Sciatic nerve (tissue), 2 donors: ENCODE measurements around the gene LHFPL2. TPM values are rescaled to one million over a fixed set of nuclear protein-coding genes. Genes with fewer than 3 reads are reported as not detected.

Source experiments
- ATAC-seq: fragments of 200-7000 bp; cut with Tn5 transposase; one replicate; pipeline ENCODE4 v1.9.1; 2020; ENCODE audit warnings: mild to moderate bottlenecking, moderate library complexity
- DNase-seq: peaks from one replicate; pipeline ENCODE4 v3.0.0-alpha.2; 2020; ENCODE audit warnings: low spot score
- intact Hi-C: fragments of 100-400 bp; cut with DNase I; formaldehyde crosslinking; loops from one replicate; pipeline ENCODE4 v1.14.2; 2022
- total RNA-seq: library from RNA; stranded (reverse); fragmentation: NEBNext Ultra II Directional; extraction: Animal tissue kit (Norgen Biotek cat#: 25700); gene quantifications from one replicate; pipeline ENCODE4 v1.2.1, GENCODE V29; 2021
- donor health status: DM: no; HTN: no; CAD: no.
- donor health status: DM: no; HTN: no; CAD: no.

The LHFPL2 gene
- total RNA-seq, 1 donor from 2014 or later, result 33.4 TPM

GRCh38 chr5:78589923-78590322 lies 58.6 kb downstream of the LHFPL2 start:
- DNase-seq, result no peak
- intact Hi-C loops, result no loop called here
- no peak for ATAC-seq

GRCh38 chr5:78588507-78588906 lies 60.1 kb downstream of the LHFPL2 start:
- no peak for ATAC-seq
- intact Hi-C loops, result no loop called here
- no peak for DNase-seq

DNA sequence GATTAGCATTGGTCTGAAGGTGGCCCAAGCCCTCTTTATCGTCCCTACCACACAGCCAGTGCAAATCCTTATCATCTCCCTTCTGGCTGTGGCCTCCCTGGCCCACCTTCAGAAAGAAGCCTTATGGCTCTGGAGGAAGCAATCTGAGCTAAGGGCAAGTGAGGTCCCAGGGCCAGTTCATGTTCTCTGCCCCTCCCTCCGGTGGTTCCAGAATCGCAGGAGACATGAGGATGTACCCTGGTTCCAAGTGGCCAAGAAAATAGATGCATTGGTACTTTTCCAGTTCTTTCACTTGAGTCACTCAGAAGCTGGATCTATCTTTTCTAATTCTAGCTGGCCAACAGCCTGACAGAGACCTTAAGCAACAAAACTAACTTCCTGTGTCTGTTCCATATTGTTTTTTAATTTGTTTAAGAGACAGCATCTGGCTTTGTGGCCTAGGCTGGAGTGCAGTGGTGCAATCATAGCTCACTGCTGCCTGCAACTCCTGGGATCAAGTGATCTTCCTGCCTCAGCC lies 60.7 kb downstream of the LHFPL2 start:
- ATAC-seq (peak; percentile 49), DNase-seq (no peak)
- intact Hi-C loops, result no loop called here

DNA sequence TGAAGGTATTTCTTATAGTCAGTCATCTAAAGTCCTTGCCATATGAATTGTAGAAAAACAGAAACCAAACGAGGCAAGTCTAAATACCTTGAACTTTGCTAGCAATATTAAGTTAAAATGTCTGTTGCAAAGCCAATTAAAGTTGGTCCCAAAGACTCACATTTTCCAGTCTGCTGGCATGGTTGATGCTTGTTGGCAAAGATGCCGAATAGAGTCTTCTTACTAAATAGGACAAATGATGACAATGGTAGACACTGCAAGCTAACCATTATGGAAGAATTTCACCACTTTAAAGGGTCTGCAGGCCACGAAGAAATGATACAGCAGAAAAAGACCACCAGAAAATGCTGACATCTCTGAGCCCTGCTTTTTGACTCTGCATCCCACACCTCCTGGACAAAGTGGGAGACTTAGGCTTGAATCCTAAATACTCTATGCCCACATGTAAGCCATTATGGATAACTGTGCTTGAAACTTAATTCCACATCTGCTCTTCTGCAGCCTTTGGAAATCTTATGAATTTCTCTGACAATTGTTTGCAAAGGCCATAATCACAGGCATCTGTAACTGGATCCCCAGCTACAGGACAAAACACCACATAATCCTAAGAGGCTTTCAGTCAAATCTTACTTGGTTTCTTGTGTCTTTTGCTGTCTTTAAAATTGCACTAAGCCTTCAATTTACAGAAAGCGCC lies 61.3 kb downstream of the LHFPL2 start:
- DNase-seq, result no peak
- no peak for ATAC-seq
- intact Hi-C loops, result no loop called here

DNA sequence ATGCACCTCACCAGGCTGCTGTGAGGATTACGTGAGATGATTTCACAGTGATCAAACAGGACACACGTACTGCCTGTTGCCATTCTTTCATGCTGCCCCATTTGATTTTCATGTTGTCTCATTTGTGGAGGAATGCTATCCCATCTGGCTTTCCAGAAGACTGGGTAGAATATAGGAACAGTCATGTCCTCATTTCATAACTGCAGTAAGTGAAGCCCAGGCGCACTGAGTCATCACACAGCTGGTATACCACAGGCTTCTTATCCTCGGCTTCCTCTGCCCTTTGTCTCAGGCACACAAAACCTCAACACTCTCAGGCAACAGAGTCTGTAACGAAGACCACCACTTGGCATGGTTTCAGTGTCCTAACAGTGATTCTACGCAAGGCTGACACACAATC lies 62.3 kb downstream of the LHFPL2 start:
- intact Hi-C loops, result no loop called here
- DNase-seq (no peak), ATAC-seq (no peak)

- ATAC-seq, result no peak
- intact Hi-C loops, result no loop called here
- no peak for DNase-seq
Observed at GRCh38 chr5:78578015-78578414, 70.6 kb downstream of the LHFPL2 start.

GRCh38 chr5:78577071-78577807 lies 71.3 kb downstream of the LHFPL2 start:
- ATAC-seq, result peak; percentile 77
- intact Hi-C loops, result no loop called here

DNA sequence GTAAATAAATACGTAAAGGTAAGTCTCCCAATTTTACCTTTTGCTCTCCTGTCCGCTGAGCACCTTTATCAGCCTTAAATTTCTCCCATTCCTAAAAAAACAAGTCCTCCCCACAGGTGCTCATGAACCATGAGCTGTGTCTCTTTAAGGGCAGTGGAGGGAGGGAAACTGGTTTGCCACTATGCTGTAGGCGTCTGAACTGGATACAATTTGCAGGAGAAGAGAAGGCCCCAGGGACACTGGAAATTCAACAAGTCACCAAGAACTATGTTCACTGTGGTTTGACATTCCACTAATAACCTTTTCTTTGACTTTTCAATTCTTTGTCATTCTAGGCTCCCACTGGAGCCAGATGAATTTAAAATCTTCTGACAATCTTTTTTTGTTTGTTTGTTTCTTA lies 72.2 kb downstream of the LHFPL2 start:
- intact Hi-C loops, result no loop called here
- no peak for ATAC-seq
- no peak for DNase-seq

More at GRCh38 chr5:78577071-78577807, 71.3 kb downstream of the LHFPL2 start:
- no peak for DNase-seq

- intact Hi-C loops, result no loop called here
- no peak for ATAC-seq
Observed at GRCh38 chr5:78574731-78575161, 73.8 kb downstream of the LHFPL2 start.

GRCh38 chr5:78574131-78574673 lies 74.4 kb downstream of the LHFPL2 start:
- ATAC-seq, result peak; percentile 50
- DNase-seq, result no peak
- intact Hi-C loops, result no loop called here

More at GRCh38 chr5:78574731-78575161, 73.8 kb downstream of the LHFPL2 start:
- DNase-seq, result no peak

GRCh38 chr5:78573318-78573717 lies 75.3 kb downstream of the LHFPL2 start:
- no peak for DNase-seq
- no peak for ATAC-seq
- intact Hi-C loops, result no loop called here

GRCh38 chr5:78570646-78571045 lies 77.9 kb downstream of the LHFPL2 start:
- ATAC-seq, result no peak
- intact Hi-C loops, result no loop called here
- DNase-seq, result no peak

DNA sequence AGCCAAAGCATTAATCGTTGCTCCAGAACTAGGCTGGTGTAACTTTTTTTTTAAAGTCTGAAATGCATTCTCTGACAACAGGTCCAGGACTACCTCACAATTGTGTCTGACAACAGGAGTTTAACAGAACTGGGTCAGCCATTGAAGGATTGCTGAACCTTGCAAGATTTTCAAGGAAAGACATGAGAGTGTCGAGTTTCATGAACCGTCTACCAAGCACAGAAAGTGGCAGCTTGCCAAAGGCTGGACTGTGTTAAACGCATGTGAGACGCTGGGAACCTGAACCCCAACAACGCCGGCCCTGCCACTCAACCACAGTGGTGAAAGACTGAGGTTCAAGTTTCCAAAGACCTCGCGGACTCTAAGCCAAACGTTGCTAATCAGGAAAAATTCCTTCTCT lies 79.1 kb downstream of the LHFPL2 start:
- intact Hi-C loops, result no loop called here
- peak; percentile 27 for ATAC-seq
- DNase-seq, result peak; percentile 86

- no peak for DNase-seq
- intact Hi-C loops, result no loop called here
- ATAC-seq, result peak; percentile 33
Observed at GRCh38 chr5:78568676-78569075, 79.9 kb downstream of the LHFPL2 start.

- DNase-seq, result no peak
- intact Hi-C loops, result no loop called here
- ATAC-seq, result peak; percentile 53
Observed at GRCh38 chr5:78568212-78568611, 80.4 kb downstream of the LHFPL2 start.

DNA sequence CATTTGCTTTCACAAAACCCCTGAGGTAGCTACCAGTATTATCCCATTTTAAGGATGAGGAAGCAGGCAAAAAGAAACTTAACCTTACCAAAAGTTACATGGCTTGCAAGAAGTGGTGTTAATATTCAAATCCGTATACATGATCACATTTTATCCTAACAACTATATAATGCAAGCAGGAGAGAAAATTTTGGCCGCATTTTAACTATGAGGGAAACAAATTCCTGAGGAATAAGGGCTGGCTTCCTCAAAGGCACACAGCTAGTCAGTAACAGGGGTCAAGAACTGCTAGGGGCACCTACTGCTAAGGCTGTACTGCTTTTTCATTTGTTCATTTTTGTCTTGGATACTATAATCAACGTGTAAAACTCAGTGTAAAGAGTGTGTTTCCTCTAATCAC lies 81.0 kb downstream of the LHFPL2 start:
- DNase-seq (no peak), ATAC-seq (no peak)
- intact Hi-C loops, result no loop called here

DNA sequence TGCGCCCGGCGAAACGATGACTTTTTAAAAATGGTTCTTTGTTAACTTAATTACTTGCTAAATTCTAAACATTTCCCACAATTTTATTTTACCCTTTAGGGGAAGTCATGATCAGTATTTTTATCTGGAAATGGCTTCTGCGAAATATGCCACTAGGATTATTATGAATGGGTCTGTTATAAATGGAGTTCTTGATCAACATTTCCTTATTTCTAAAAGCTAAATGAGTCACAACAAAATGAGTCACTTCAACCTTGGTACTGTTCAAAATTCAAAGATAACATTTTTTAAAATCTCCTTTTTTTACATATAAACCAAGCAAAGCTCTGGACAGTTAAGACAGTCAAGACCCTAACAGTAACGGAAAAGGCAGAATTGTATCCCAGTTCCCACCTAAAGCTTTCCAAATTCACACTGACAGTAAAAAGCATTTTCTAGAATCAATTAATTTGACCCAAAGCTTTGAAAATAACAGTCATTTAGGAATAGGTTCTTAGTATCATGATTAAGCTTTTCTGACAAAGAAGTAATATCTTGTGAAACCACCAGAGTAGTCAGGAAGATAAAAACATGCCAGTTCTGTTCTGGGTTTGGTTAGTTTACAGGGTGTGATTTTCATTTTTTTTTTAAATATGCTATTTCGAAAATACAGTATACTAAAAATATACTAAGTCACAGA lies 81.7 kb downstream of the LHFPL2 start:
- ATAC-seq (peak; percentile 54), DNase-seq (no peak)
- intact Hi-C loops, result no loop called here

- intact Hi-C loops, result no loop called here
- no peak for ATAC-seq
- DNase-seq, result no peak
Observed at GRCh38 chr5:78565395-78565794, 83.2 kb downstream of the LHFPL2 start.

- no peak for DNase-seq
- intact Hi-C loops, result no loop called here
- ATAC-seq, result no peak
Observed at GRCh38 chr5:78563621-78564020, 85.0 kb downstream of the LHFPL2 start.
